Esophagus muscularis mucosa (tissue), 4 donors: ENCODE results near the gene ZNF526. TPM values are rescaled to one million over a fixed set of nuclear protein-coding genes. Genes with fewer than 3 reads are reported as not detected.

Experiments
- DNase-seq: peaks from one replicate; pipeline ENCODE4 v3.0.0-alpha.2; 2017; ENCODE audit errors: extremely low spot score
- H3K27ac ChIP-seq, 4 donors: fragments of 200-600 bp; sonication (generic); replicated peaks in 1 of 4; 1 replicate in 3 of 4; 2 replicates in 1 of 4; pipeline ENCODE4 v1.5.1; 2016 to 2019; ENCODE audit warnings: mild to moderate bottlenecking in 1 of 4
- H3K27me3 ChIP-seq, 4 donors: fragments of 200-600 bp; sonication (generic); one replicate each; pipeline versions ENCODE4 v1.5.1 to v1.6.0; 2016 to 2019
- H3K36me3 ChIP-seq, 4 donors: fragments of 200-600 bp; sonication (generic); one replicate each; pipeline ENCODE4 v1.5.1; 2016 to 2019
- H3K4me1 ChIP-seq, 4 donors: fragments of 200-600 bp; sonication (generic); one replicate each; pipeline ENCODE4 v1.5.1; 2016 to 2019
- H3K4me3 ChIP-seq, 4 donors: fragments of 200-600 bp; sonication (generic); 1 replicate in 2 of 4; 2 replicates in 2 of 4; pipeline ENCODE4 v1.5.1; 2016 to 2019; ENCODE audit warnings: mild to moderate bottlenecking in 4 of 4, moderate library complexity in 1 of 4
- H3K9me3 ChIP-seq, 4 donors: fragments of 200-600 bp; sonication (generic); 1 replicate in 3 of 4; 2 replicates in 1 of 4; pipeline ENCODE4 v1.5.1; 2016 to 2019
- EP300 ChIP-seq: sonication (generic); formaldehyde crosslinking; IDR thresholded peaks from one replicate; pipeline ENCODE4 v1.6.1; 2017; ENCODE audit warnings: antibody characterized with exemption
- POLR2A ChIP-seq: fragments of 450-650 bp; IDR thresholded peaks from one replicate; pipeline ENCODE4 v1.6.1; 2017; ENCODE audit warnings: antibody characterized with exemption, moderate library complexity, mild to moderate bottlenecking, low read depth
- POLR2AphosphoS5 ChIP-seq, 2 donors: sonication (generic); formaldehyde crosslinking; IDR thresholded peaks; one replicate each; pipeline ENCODE4 v1.6.1; 2017; ENCODE audit warnings: antibody characterized with exemption in 2 of 2
- WGBS: methylation state at CpG from one replicate; pipeline ENCODE4 v1.1.5; 2018; 5-methylcytosine and 5-hydroxymethylcytosine counted together
- intact Hi-C: fragments of 100-400 bp; cut with DNase I; formaldehyde crosslinking; loops from one replicate; pipeline ENCODE4 v1.15.1; 2023
- total RNA-seq, 4 donors: library from RNA; depleted of rRNA; stranded (reverse); fragments of >200 nt; gene quantifications; one replicate each; pipeline versions ENCODE4 v1.1.0 to v1.2.1, GENCODE V29; 2016
- TF ChIP-seq, protein P1 (sequence below), 3 experiments: fragments of 200-600 bp in 2 of 3; fragments of 450-650 bp in 1 of 3; sonication (generic) in 2 of 3; IDR thresholded peaks; one replicate each; pipeline ENCODE4 v1.5.1; 2017 to 2019; ENCODE audit warnings: antibody characterized with exemption in 3 of 3, mild to moderate bottlenecking in 2 of 3, moderate library complexity in 1 of 3

Gene ZNF526
- total RNA-seq, 4 donors from 2014 or later = 4.3 to 8.6 (median 7.1) TPM

DNA sequence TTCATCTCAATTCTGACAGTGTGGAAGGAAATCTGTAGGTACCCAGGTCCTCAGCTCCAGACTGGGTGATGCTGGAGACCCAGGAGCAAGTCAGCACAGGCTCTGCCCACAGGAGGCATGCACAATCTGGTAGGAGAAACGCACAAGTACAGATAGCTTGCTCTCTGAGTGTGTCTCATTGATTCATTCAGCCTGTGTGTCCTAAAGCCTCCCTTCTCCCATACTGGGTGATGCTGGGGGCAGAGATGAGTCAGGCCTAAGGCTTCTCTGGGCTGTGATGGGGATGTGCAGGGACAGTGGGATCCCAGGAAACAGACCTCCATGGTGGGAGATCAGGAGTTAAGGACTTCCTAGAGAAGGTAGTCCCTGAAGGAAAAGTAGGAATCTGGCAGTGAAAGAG, 6.8 kb downstream of the ZNF526 start:
- Histone ChIP-seq H3K27ac (no peak overlapping the region), H3K4me1 (peaks cover 3 to 25% (median 19%) of the 10 kb centered on the region in 4 donors), H3K9me3 (no peaks in the 10 kb centered on the region), H3K4me3 (no peak overlapping the region), H3K27me3 (no peaks in the 10 kb centered on the region), H3K36me3 (peaks cover 53 to 82% (median 79%) of the 10 kb centered on the region in 4 donors)
- intact Hi-C loops = no loop called here
- no peak for DNase-seq
- TF ChIP-seq, protein P1, sequence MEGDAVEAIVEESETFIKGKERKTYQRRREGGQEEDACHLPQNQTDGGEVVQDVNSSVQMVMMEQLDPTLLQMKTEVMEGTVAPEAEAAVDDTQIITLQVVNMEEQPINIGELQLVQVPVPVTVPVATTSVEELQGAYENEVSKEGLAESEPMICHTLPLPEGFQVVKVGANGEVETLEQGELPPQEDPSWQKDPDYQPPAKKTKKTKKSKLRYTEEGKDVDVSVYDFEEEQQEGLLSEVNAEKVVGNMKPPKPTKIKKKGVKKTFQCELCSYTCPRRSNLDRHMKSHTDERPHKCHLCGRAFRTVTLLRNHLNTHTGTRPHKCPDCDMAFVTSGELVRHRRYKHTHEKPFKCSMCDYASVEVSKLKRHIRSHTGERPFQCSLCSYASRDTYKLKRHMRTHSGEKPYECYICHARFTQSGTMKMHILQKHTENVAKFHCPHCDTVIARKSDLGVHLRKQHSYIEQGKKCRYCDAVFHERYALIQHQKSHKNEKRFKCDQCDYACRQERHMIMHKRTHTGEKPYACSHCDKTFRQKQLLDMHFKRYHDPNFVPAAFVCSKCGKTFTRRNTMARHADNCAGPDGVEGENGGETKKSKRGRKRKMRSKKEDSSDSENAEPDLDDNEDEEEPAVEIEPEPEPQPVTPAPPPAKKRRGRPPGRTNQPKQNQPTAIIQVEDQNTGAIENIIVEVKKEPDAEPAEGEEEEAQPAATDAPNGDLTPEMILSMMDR (IDR thresholded peaks at IDR 0.05) = no peak
- TF ChIP-seq POLR2A = no peak
- TF ChIP-seq EP300 = no peak
- TF ChIP-seq POLR2AphosphoS5 (IDR thresholded peaks at IDR 0.05) = no peak
- no CpG with 5 or more reads among the region's 1 CpG for WGBS

DNA sequence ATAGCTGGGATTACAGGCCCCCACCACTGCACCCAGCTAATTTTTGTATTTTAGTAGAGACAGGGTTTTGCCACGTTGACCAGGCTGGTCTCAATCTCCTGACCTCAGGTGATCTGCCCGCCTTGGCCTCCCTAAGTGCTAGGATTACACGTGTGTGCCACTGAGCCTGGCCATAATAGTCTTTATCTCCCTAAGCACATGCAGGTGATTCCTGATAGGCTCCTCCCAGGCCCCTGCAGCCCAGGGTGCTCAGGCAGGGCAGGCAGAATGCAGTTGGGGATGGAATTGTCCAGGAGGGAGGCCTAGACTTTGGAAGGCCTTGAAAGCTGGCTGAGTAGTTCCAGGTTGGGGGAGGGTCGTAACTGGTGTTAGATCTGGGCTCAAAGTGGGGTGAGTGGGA, 8.5 kb downstream of the ZNF526 start:
- Histone ChIP-seq H3K36me3 (peaks cover 70 to 97% (median 96%) of the 10 kb centered on the region in 4 donors), H3K27ac (no peak overlapping the region), H3K9me3 (no peaks in the 10 kb centered on the region), H3K4me1 (peaks cover 3 to 15% (median 14%) of the 10 kb centered on the region in 4 donors), H3K4me3 (no peak overlapping the region), H3K27me3 (no peaks in the 10 kb centered on the region)
- 81% methylated on average over 4 of the region's 4 CpGs for WGBS
- intact Hi-C loops = no loop called here
- no peak for DNase-seq
- TF ChIP-seq EP300 (no peak), POLR2AphosphoS5 (IDR thresholded peaks at IDR 0.05) (no peak), POLR2A (no peak)
- TF ChIP-seq, protein P1 (IDR thresholded peaks at IDR 0.05) = no peak

GRCh38 chr19:42229301-42229854, 9.3 kb downstream of the ZNF526 start:
- H3K4me3 ChIP-seq = no peak overlapping the region
- peaks cover 76 to 100% (median 100%) of the 10 kb centered on the region in 4 donors for H3K36me3 ChIP-seq
- H3K9me3 ChIP-seq = no peaks in the 10 kb centered on the region
- TF ChIP-seq POLR2AphosphoS5 (IDR thresholded peaks at IDR 0.05) = no peak
- TF ChIP-seq POLR2A = no peak
- TF ChIP-seq, protein P1 (IDR thresholded peaks at IDR 0.05) = no peak
- no peak for TF ChIP-seq EP300
- peak overlapping the region in 3 of 4 donors; percentile 7 to 26 (median 24) for H3K27ac ChIP-seq
- H3K4me1 ChIP-seq = peaks cover 3 to 17% (median 14%) of the 10 kb centered on the region in 4 donors
- DNase-seq = no peak
- 55% methylated on average over 3 of the region's 4 CpGs for WGBS
- no peaks in the 10 kb centered on the region for H3K27me3 ChIP-seq
- intact Hi-C loops = no loop called here

DNA sequence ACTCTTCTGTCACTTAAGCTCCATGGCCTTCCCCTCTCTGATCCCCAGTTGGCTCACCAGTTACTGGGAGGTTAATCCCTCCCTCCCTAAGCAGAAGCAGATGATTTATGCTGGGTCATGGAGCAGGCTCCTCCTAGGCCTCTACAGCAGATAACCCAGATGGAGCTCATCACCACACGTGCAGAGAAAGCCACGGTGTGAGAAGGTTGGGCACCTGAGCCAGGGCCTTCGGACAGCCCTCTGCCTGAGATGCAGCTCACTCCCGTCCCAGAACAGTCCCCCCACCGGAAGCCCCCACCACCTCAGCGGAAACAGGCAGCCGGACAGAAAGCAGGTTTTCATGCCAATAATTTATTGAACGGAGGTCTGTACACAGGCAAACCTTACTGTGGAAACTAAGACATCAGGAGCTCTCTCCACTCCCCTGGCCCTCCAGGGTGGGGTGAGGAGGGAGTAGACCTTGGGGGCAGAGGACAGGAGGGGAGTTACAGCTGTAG, 9.8 kb downstream of the ZNF526 start:
- Histone ChIP-seq H3K4me1 (peaks cover 3 to 17% (median 14%) of the 10 kb centered on the region in 4 donors), H3K27me3 (no peaks in the 10 kb centered on the region), H3K27ac (peak overlapping the region in 3 of 4 donors; percentile 7 to 26 (median 24)), H3K9me3 (no peaks in the 10 kb centered on the region), H3K36me3 (peaks cover 76 to 100% (median 100%) of the 10 kb centered on the region in 4 donors), H3K4me3 (no peak overlapping the region)
- 27% methylated on average over 7 of the region's 8 CpGs for WGBS
- DNase-seq = no peak
- intact Hi-C loops = no loop called here
- TF ChIP-seq POLR2A (no peak), EP300 (no peak), POLR2AphosphoS5 (IDR thresholded peaks at IDR 0.05) (no peak)
- TF ChIP-seq, protein P1 (IDR thresholded peaks at IDR 0.05) = no peak
